IPS-20b (cell line): Measurements from ENCODE around the gene TWF1.

ENCODE experiments used
- H3K27ac ChIP-seq: one replicate; pipeline ENCODE4 v1.5.1; 2013; ENCODE audit warnings: low read length
- H3K27me3 ChIP-seq: 2 replicates; pipeline ENCODE4 v1.6.1; 2013; ENCODE audit warnings: mild to moderate bottlenecking, low read length, inconsistent platforms; ENCODE audit not compliant: insufficient read depth
- H3K36me3 ChIP-seq: 2 replicates; pipeline ENCODE4 v1.6.1; 2013; ENCODE audit warnings: low read depth, mild to moderate bottlenecking, inconsistent platforms, low read length, moderate library complexity; ENCODE audit not compliant: insufficient read depth
- H3K4me1 ChIP-seq: 2 replicates; pipeline ENCODE4 v1.6.1; 2013; ENCODE audit warnings: mild to moderate bottlenecking, control low read depth, inconsistent platforms, low read length, moderate library complexity; ENCODE audit not compliant: insufficient read depth
- H3K4me3 ChIP-seq: 2 replicates; pipeline ENCODE4 v1.5.1; 2013; ENCODE audit warnings: mild to moderate bottlenecking, low read length, inconsistent platforms
- H3K9ac ChIP-seq: 2 replicates; pipeline ENCODE4 v1.6.1; 2013; ENCODE audit warnings: low read depth, mild to moderate bottlenecking, inconsistent platforms, low read length, moderate library complexity
- H3K9me3 ChIP-seq: 2 replicates; pipeline ENCODE4 v1.6.1; 2013; ENCODE audit warnings: mild to moderate bottlenecking, low read depth, low read length, inconsistent platforms; ENCODE audit not compliant: insufficient read depth

The TWF1 gene

DNA sequence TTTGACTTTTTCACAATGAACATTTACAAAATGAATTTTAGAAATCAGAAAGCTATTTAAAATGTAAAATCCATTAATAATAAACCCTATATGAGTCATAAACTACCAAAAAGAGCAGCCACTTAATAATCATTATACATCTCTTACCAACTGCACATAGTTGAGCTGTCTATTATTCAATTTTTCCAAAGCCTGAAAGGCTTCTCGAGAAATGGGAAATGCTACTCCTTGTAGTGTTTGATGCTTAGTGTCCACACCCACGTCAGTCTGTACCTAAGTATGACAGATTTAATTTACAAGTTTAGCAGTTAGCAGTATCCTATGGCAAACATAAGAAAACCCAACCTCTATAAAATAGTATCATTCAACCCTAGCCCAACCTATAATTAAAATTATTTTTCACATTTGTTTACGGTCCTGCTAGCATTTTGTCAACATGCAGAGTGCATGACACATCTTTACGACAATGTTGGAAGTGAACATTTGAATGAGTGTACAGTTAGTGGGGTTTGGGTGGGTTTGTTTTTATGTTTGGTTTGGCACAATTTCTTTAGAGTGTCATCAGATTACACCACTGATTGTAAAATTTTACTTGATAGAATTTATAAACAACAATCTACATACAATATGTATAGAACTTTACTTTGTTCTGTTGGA lies 8.4 kb downstream of the TWF1 start:
- Histone ChIP-seq H3K9ac (no peak overlapping the region), H3K9me3 (no peaks in the 10 kb centered on the region), H3K27ac (no peak overlapping the region), H3K4me1 (no peaks in the 10 kb centered on the region), H3K36me3 (peaks cover 88% of the 10 kb centered on the region), H3K27me3 (no peaks in the 10 kb centered on the region), H3K4me3 (no peak overlapping the region)

- H3K36me3 ChIP-seq = peaks cover 69% of the 10 kb centered on the region
Measured at GRCh38 chr12:43795716-43796280, 10.3 kb downstream of the TWF1 start.

DNA sequence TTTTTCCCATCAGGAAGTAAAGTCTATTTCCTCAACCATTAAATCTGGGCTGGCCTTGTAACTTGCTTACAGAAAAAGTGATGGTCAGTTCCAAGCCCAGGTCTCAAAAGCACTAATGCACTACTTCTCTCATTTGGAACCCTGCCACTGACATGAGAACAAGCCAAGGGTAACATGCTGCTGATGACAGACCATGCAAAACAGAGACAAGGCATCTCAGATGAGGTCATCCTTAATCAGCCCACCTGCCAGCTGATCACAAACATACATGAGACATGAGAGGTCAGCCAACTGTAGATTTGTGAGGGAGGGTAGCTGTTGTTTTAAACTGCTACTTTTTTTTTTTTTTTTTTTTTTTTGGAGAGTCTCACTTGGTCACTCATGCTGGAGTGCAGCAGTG lies 16.2 kb downstream of the TWF1 start:
- Histone ChIP-seq H3K36me3 (peaks cover 10% of the 10 kb centered on the region), H3K4me3 (no peak overlapping the region), H3K9me3 (no peaks in the 10 kb centered on the region), H3K4me1 (no peaks in the 10 kb centered on the region), H3K27ac (no peak overlapping the region), H3K27me3 (no peaks in the 10 kb centered on the region), H3K9ac (no peak overlapping the region)

More at GRCh38 chr12:43795716-43796280, 10.3 kb downstream of the TWF1 start:
- H3K9ac ChIP-seq = no peak overlapping the region
- H3K27me3 ChIP-seq = no peaks in the 10 kb centered on the region
- no peaks in the 10 kb centered on the region for H3K9me3 ChIP-seq
- no peaks in the 10 kb centered on the region for H3K4me1 ChIP-seq
- no peak overlapping the region for H3K27ac ChIP-seq
- no peak overlapping the region for H3K4me3 ChIP-seq

GRCh38 chr12:43786899-43787693 lies 19.0 kb downstream of the TWF1 start:
- peaks cover 14% of the 10 kb centered on the region for H3K36me3 ChIP-seq
- H3K4me1 ChIP-seq = no peaks in the 10 kb centered on the region
- no peak overlapping the region for H3K9ac ChIP-seq
- no peaks in the 10 kb centered on the region for H3K9me3 ChIP-seq
- H3K27ac ChIP-seq = no peak overlapping the region
- no peak overlapping the region for H3K4me3 ChIP-seq
- no peaks in the 10 kb centered on the region for H3K27me3 ChIP-seq

- Histone ChIP-seq H3K27me3 (no peaks in the 10 kb centered on the region), H3K9ac (no peak overlapping the region), H3K4me1 (no peaks in the 10 kb centered on the region), H3K27ac (no peak overlapping the region), H3K9me3 (no peaks in the 10 kb centered on the region), H3K4me3 (no peak overlapping the region), H3K36me3 (peaks cover 10% of the 10 kb centered on the region; the same call in 1 of the 2 replicates)
Measured at GRCh38 chr12:43776498-43776897, 29.6 kb downstream of the TWF1 start.

GRCh38 chr12:43766291-43766690 lies 39.8 kb downstream of the TWF1 start:
- Histone ChIP-seq H3K9me3 (no peaks in the 10 kb centered on the region; the same call in 1 of the 2 replicates), H3K9ac (no peak overlapping the region), H3K4me1 (peaks cover 21% of the 10 kb centered on the region; the same call in 1 of the 2 replicates), H3K27me3 (no peaks in the 10 kb centered on the region), H3K4me3 (no peak overlapping the region), H3K27ac (no peak overlapping the region), H3K36me3 (no peaks in the 10 kb centered on the region; the same call in 1 of the 2 replicates)

DNA sequence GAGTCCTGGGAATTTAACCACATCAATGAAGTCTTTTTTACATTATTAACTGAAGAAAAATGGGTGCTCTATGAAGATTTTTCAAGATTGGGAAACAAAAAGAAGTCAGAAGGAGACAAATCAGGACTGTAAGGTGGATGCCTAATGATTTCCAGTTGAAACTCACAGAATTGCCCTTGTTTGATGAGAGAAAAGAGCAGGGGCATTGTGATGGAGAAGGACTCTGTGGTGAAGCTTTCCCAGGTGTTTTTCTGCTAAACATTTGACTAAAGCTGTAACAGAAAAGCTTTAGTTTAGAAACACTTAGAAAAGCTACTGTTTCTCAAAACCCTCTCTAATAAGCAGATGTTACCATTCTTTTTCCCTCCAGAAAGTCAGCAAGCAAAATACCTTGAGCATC lies 41.6 kb downstream of the TWF1 start:
- Histone ChIP-seq H3K36me3 (no peaks in the 10 kb centered on the region), H3K27ac (peak overlapping the region; percentile 37), H3K4me3 (no peak overlapping the region), H3K27me3 (no peaks in the 10 kb centered on the region), H3K4me1 (peaks cover 27% of the 10 kb centered on the region), H3K9me3 (no peaks in the 10 kb centered on the region), H3K9ac (no peak overlapping the region)

- Histone ChIP-seq H3K27ac (no peak overlapping the region), H3K4me1 (peaks cover 27% of the 10 kb centered on the region), H3K9me3 (no peaks in the 10 kb centered on the region), H3K9ac (no peak overlapping the region), H3K27me3 (no peaks in the 10 kb centered on the region), H3K36me3 (no peaks in the 10 kb centered on the region), H3K4me3 (no peak overlapping the region)
Measured at GRCh38 chr12:43763769-43764168, 42.3 kb downstream of the TWF1 start.

DNA sequence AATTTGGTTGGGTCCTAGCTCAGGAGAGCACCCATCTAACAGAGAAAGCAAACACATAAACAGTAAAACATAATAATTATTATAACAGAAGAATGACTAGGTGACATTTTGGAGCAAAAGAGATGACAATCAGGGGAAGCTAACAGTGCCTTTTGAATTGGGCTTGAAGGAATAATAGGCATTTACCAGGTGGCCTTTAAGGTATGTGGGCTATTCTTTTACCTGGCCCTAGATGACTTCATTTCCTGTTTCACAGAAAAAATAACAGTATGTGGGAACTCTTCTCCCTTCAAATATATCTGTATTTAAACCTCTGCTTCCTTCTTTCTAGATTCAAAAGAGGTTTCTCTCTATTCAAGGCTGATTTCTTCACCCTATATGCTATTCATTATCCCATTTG lies 43.5 kb downstream of the TWF1 start:
- Histone ChIP-seq H3K36me3 (no peaks in the 10 kb centered on the region), H3K4me1 (peaks cover 27% of the 10 kb centered on the region), H3K27me3 (no peaks in the 10 kb centered on the region), H3K27ac (peak overlapping the region; percentile 75), H3K4me3 (peak overlapping the region; percentile 13; the same call in 1 of the 2 replicates), H3K9me3 (no peaks in the 10 kb centered on the region), H3K9ac (peak overlapping the region; percentile 60; the same call in 1 of the 2 replicates)

DNA sequence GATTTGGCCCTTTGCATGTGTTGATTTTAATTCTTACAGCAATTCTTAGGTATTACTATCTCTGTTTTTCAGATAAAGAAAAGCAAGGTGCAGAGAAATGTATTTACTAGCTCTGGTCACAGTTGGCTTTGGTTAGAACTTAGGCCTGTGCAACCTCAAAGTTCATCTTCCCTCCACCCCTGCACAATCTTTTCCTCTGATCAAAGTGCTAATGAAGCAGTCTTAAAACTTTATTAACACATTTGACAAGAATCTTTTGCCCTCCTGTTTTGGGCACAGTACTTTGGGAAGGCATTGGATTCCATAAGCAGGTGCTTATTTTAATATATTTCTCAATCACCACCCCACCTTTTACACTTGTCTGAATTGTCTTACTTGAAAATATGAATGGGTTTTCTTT lies 44.6 kb downstream of the TWF1 start:
- Histone ChIP-seq H3K27me3 (no peaks in the 10 kb centered on the region), H3K9me3 (no peaks in the 10 kb centered on the region), H3K27ac (no peak overlapping the region), H3K4me1 (peaks cover 27% of the 10 kb centered on the region), H3K4me3 (no peak overlapping the region), H3K9ac (peak overlapping the region; percentile 7; the same call in 1 of the 2 replicates), H3K36me3 (no peaks in the 10 kb centered on the region)

DNA sequence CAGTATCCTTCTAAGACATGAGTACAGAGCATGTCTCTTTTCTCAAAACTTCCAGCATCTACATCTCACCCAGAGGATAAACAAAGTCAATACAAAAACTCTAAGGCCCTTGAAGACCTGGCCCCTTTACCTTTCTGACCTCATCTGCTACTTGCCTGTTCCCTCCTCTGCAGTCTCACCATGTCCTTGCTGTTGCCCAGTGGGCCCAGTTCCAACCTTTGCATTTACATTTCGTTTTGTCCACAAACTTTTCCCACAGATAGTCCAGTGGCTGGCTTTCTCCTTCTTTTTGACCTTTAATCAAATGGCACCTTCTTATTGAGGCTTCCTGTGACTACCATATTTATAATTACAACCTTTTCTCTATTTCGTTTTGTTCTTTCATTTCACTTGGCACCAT lies 45.7 kb downstream of the TWF1 start:
- H3K36me3 ChIP-seq = no peaks in the 10 kb centered on the region
- H3K4me3 ChIP-seq = peak overlapping the region; percentile 27
- H3K27ac ChIP-seq = no peak overlapping the region
- H3K9ac ChIP-seq = no peak overlapping the region
- H3K27me3 ChIP-seq = no peaks in the 10 kb centered on the region
- no peaks in the 10 kb centered on the region for H3K9me3 ChIP-seq
- peaks cover 27% of the 10 kb centered on the region for H3K4me1 ChIP-seq
